Neural cell (in vitro differentiated cells): Measurements from ENCODE around the gene RPP38.

Experiments
- CTCF ChIP-seq: fragments of 450-650 bp; IDR thresholded peaks from 2 replicates; pipeline ENCODE4 v1.5.1; 2014; ENCODE audit warnings: antibody characterized with exemption, mild to moderate bottlenecking, moderate library complexity; ENCODE audit not compliant: poor library complexity, severe bottlenecking
- SMC3 ChIP-seq: fragments of 450-650 bp; conservative IDR thresholded peaks from 2 replicates; pipeline ENCODE4 v1.6.1; 2014; ENCODE audit warnings: antibody characterized with exemption, mild to moderate bottlenecking, moderate library complexity; ENCODE audit not compliant: poor library complexity

- no peak for TF ChIP-seq CTCF
- TF ChIP-seq SMC3 = no peak
Observed at GRCh38 chr10:15075421-15075820, 21.7 kb upstream of the RPP38 start.
